Endometrial microvascular endothelial cells (primary cell): ENCODE data around the gene YIF1B. TPM values are rescaled to one million over a fixed set of nuclear protein-coding genes. Genes with fewer than 3 reads are reported as not detected.

Experiments
- in situ Hi-C: cut with HindIII; loops from 2 replicates; pipeline ENCODE4 v1.10.0; 2017; ENCODE audit warnings: low sequenced_read_pairs, low pct_unique_long_range_greater_than_20kb; ENCODE audit errors: inconsistent ontology term
- total RNA-seq: library from RNA; depleted of rRNA; stranded (reverse); fragments of >200 nt; gene quantifications from one replicate; pipeline ENCODE4 v1.2.3, GENCODE V29; 2015; ENCODE audit errors: inconsistent ontology term

Gene YIF1B
- total RNA-seq, 1 donor from 2014 or later = 88.4 TPM

DNA sequence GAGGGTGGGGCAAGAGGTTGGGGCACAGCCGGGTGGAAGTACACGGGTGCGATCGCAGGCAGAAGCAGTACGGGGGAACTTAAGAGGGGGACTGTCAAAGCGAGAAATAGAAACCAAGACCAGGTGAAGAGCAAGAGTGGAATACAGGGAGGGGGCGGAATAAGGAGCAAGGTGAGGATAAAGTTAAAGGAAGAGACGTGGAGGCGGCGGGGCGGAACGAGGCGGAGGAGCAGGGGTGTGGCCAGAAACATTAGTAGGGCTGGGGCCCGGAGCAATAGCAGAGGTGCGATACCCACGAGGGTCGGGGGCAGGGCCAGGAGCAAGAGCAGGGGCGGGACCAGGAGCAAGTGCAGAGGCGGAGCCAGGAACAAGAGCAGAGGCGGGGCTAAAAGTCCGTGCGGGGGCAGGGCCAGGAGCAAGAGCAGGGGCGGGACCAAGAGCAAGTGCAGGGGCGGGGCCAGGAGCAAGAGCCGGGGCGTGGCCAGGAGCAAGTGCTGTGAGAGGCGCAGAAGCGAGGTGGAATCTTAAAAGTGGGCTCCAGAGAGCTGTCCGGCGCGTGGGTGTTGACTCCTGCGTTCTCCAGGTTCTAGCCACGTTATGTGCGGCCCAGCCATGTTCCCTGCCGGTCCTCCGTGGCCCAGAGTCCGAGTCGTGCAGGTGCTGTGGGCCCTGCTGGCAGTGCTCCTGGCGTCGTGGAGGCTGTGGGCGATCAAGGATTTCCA lies 21.1 kb upstream of the YIF1B start:
- in situ Hi-C loops = no loop called here

DNA sequence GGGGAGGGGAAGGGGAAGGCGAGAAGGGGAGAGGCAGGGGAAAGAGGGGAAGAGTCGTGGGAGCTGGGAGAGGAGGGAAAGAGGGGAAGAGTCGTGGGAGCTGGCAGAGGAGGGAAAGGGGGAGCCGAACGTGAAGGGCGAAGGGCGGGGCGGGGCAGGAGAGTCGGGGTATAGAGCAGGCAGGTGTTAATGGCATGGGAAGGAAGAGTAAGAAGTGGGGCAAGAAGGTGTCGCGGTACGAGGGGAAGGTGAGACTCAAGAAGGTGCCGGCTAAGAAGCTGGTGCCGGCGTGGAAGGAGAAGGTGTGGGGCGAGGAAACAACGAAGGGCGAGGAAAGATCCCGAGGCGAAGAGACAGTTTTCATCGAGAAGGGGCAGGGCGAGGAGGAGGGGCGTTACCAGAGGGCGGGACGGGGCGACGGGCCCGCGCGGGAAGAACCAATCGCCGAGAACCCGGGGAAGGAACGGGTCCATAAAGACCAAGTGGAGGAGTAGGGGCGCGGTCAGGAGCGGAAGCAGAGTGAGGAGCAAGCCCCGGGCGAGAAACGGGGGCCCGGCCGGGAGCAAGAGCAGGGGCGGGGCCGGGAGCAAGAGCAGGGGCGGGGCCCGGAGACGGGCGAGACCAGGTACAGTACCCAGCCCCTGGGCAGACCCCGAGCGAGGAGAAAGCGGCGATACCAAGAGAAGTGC lies 20.3 kb upstream of the YIF1B start:
- in situ Hi-C loops = no loop called here

DNA sequence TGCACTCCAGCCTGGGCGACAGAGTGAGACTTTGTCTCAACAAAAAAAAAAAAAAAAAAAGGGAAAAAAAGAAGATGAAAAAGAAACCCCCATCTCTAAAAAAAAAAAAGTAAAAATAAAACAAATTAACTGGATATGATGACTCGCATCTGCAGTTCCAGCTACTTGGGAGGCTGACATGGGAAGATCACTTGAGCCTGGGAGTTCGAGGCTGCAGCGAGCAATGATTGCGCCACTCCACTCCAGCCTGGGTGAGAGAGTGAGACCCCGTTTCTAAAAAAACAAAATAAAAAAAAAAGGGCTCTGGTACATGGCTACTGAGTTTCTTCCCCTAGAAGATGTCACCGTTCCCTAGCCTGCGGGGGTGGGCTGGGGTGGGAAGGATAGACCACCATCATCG lies 17.5 kb upstream of the YIF1B start:
- in situ Hi-C loops = no loop called here

DNA sequence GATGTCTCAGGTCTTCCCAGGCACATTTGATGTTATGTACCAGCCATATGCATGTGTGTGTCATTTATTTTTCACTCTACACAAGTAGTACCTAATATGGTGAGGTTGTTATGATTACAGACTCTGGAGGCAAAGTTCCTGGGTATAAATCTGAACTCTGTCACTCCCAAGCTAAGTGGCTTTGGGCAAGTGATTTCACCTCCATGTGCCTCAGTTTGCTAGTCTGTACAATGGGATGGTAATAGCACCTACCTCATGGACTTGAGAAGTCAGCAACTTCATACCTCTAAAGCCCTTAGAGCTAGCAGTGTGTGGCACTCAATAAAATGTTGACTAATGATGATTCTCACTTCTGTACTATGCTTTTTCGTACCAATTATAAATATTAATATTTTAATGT lies 16.0 kb upstream of the YIF1B start:
- in situ Hi-C loops = no loop called here

DNA sequence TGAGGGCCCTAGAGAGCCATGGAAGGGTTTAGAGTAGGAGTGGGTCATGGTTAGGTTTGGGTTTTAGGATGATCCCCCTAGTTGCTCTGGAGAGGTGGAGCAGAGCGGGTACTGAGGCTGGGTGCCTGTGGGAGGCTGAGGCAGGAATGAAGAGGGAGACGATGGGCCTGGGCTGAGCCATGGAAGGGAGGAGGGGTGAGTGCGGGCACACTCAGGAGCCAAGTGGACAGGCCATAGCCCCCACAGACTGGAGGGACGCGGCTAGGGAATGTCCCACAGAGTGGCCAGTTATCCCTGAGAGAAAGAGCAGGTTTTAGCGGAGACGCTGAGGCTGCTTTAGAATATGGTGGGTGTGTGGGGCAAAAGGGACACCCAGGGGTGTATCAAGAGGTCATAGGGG lies 13.9 kb upstream of the YIF1B start:
- in situ Hi-C loops = no loop called here

DNA sequence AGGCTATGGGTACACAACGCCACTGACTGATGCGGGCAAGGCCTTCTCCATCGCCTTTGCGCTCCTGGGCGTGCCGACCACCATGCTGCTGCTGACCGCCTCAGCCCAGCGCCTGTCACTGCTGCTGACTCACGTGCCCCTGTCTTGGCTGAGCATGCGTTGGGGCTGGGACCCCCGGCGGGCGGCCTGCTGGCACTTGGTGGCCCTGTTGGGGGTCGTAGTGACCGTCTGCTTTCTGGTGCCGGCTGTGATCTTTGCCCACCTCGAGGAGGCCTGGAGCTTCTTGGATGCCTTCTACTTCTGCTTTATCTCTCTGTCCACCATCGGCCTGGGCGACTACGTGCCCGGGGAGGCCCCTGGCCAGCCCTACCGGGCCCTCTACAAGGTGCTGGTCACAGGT lies 10.8 kb upstream of the YIF1B start:
- in situ Hi-C loops = no loop called here

DNA sequence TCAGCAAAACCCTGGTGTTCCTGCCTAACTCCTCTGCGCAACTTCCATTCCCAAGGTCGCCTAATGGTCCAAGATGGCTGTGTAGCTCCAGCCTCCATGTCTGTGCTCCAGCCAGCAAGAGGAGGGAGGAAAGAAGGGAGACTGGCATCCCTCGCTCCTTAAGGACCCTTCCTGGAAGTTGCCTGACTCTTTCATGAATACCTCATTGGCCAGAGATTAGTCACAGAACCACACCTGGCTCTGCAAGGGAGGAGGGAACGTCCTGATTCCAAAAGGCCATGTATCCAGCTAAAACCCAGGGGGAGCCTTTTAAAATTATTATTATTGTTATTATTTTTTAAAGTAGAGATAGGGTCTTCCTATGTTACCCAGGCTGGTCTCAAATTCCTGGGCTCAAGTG lies 8.7 kb upstream of the YIF1B start:
- in situ Hi-C loops = no loop called here

DNA sequence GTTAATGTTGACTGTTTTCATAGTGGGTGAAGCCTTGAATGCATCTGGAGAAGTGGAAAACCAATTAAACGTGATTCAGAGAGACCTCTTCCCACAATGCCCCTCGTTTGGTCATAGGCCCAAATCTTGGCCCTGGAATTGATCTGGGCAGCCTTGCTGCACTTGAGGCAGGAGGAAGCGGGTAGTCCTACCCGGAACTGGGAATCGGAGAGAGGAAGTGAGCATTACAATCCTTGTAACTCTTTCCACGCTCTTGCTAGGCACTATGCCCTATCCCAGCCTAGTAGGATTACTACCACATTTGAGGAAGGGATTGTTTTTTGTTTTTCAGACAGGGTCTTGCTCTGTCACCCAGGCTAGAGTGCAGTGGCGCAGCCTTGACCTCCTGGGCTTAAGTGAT lies 7.5 kb upstream of the YIF1B start:
- in situ Hi-C loops = no loop called here

DNA sequence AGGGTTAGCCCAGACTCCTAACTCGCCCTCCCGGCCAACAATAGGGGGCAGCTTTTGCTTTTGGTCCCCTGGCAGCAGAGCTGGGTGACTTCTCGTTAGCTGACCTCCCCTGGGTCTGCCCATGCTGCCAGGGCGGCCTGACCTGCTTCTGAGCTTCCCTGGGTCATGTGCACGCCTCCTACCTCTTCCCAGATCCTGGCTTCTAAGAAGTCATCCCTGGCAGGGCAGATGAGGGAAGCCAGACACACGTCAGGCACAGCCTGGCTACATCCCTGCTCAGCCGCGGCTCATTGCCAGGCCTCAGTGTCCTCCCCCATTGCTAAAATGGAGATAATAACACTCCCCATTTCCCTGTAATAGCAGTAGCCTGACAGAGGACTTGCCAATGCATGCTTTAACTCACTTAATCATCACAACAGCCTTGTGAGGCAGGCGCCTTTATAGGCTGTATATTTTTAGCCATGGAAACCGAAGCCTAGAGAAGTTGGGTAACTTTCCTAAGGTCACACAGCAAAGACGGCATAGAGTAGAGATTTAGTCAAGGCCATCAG lies 6.0 kb upstream of the YIF1B start:
- in situ Hi-C loops = no loop called here

DNA sequence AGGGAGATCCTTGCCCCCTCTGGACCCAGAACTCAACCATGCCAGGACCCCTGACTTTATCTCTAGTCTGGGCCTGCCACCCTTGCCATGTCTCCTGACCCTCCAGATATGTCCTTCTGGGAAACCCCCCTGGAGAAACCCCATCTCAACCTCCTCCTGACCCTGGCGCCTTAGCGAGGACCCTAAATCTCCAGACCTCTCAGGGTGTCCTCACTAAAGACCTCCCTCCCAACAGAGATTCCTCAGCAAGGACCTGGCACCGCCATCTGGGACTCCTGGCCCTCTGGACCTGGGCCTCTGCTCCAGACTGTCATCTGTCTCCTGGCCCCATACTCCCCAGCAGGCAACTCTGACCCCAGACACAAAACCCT lies 5.2 kb upstream of the YIF1B start:
- in situ Hi-C loops = no loop called here

DNA sequence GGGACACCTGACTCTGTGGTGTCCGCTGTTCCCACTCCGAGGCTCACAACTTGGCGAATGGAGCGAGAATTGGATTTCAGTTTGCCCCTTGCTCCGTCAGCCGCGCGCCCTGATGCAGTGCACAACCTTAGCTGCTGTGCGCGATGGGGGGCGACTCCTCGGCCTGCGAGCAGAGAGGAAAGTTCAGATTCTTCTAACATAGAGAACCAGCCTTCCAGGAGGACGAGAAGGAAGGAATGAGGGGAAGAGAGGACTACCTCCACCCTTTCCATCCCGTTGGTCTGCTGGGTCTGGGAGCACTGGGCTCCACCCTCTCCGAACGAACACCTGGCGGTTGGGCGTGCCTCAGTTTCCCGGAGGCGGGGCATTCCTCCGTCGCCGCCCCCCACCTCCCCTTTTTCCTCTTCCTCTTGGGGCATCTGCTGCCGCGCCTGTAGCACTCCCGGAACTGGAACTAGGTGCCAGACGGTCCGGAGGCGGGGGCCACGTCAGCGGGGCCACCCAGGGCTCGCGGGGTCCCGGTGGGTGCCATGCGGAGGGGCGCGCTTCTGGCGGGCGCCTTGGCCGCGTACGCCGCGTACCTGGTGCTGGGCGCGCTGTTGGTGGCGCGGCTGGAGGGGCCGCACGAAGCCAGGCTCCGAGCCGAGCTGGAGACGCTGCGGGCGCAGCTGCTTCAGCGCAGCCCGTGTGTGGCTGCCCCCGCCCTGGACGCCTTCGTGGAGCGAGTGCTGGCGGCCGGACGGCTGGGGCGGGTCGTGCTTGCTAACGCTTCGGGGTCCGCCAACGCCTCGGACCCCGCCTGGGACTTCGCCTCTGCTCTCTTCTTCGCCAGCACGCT lies 3.9 kb upstream of the YIF1B start, which contains the start of gene KCNK6:
TSS of gene KCNK6 (plus strand) at position 425 of the 838 bp plus-strand sequence. CDS start at position 531, 106 bp downstream.
- in situ Hi-C loops = loop anchor here (5.0 kb wide), 1 partner anchor 52 kb away; no protein-coding TSS in a partner anchor

DNA sequence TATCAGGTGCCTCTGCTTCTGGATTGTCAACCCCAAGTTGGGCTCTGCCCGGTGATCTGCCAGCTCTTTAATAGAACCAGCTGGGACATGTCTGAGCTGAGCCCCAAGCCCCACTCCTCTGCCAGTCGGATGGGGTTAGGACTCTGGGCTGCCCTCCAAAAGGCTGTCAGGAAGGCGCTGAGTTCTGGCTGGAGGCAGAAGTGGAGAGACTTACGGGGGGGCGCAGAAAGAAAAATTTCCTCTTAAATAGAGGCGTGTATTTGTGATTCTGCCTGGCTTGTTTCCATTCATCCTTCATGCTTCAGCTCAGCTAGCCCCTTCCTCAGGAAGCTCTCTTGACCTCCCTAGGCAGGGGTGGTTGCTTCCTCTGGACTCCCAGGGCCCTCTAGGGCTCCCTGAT lies 2.9 kb upstream of the YIF1B start:
- in situ Hi-C loops = loop anchor here (5.0 kb wide), 1 partner anchor 51 kb away; no protein-coding TSS in a partner anchor

DNA sequence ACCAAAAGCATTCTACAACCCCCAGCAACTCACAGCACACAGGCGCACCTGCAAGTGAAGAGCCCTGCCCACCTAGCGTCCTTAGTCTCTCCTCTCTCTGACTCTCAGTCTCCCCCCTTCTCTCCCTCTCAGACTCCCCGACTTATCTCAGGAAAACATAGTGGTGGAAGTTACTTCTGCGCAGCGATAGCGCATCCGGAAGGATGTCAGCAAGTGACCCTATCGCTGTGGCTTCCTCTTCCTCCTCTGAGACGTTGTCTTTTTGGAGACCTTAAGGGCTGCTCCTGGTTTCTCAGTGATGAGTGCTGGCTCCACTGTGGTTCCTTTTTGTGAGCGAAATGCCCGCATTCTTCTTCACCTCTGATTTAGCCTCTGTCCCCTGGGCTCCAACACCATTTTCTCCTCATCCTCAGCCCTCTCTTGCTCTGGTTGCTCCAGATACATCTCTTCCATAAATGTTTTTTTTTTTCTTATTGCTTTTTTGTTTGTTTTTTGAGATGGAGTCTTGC lies 1.4 kb upstream of the YIF1B start:
- in situ Hi-C loops = loop anchor here (5.0 kb wide), 1 partner anchor 50 kb away; no protein-coding TSS in a partner anchor

DNA sequence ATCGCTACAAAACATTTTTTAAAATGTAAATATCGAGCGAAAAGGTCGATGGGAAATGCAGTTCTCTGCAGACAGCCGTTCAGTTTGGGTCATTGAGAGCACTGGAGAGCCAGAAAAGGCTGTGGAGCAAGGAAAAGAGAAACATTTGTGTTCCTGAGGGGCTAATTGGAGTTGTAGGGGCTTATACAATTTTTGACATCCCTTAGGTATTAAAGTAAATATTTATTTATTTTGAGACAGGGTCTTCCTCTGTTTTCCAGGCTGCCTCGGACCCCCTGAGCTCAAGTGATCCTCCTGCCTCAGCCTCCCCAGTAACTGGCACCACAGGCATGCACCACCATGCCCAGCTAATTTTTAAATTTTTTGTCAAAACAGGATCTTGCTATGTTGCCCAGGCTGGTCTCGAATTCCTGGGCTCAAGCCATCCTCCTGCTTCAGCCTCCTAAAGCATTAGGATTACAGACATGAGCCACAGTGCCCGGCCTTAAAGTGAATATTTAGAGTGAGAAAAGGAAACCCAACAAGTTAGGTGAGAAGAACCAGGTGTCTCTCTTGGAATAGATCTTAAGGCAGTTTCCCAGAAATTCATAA lies 825 bp upstream of the YIF1B start:
- in situ Hi-C loops = loop anchor here (5.0 kb wide), 1 partner anchor 49 kb away; no protein-coding TSS in a partner anchor

DNA sequence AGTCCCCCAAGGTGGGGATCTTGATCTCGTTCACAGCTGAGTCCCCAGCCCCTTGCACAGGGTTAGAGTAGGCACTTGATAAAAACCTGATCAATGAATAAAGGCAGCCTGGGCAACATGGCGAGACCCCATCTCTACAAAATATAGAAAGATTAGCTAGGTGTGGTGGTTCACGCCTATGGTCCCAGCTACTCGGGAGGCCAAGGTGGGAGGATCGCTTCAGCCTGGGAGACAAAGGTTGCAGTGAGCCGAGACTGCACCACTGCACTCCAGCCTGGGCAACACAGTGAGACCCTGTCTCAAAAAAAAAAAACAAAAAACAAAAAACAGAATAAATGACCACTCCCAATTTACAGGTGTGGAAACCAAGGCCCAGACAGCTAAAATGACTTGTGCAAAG lies 4.8 kb downstream of the YIF1B start:
- in situ Hi-C loops = no loop called here

DNA sequence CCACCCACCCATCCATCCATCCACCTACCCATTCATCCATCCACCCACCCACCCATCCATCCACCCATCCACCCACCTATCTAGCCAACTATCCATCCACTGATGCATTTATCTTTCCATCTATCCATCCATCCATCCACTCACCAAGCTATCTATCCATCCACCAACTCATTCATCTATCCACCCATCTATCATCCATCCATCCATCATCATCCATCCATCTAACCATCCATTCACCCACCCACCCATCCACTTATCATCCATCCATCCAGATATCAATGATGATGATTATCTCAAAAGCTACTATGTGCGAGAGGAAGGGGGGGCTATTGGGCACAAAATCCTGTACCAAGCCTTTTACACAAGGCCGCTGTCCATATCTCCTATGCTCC lies 5.5 kb downstream of the YIF1B start:
- in situ Hi-C loops = no loop called here

DNA sequence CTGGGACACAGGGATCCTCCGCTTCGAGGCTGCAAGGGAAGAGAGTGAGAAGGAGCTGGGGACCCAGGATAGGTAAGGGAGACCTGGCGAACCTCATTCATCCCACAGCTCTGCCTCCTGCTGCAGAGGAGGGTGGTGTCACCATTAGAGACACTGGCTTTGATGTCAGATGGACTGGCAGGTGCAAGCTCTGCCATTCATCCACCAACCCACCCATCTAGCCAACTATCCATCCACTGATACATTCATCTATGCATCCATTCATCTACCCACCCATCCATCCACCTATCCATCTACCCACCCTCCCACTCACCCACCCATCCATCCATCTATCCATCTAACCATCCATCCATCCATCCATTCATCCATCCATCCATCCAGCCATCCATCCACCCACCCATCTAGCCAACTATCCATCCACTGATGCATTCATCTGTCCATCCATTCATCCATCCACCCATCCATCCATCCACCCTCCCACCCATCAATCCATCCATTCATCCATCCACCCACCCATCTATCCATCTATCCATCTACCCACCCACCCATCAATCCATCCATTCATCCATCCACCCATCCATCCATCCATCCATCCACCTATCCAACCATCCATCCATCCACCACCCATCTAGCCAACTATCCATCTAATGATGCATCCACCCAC lies 6.0 kb downstream of the YIF1B start:
- in situ Hi-C loops = no loop called here

DNA sequence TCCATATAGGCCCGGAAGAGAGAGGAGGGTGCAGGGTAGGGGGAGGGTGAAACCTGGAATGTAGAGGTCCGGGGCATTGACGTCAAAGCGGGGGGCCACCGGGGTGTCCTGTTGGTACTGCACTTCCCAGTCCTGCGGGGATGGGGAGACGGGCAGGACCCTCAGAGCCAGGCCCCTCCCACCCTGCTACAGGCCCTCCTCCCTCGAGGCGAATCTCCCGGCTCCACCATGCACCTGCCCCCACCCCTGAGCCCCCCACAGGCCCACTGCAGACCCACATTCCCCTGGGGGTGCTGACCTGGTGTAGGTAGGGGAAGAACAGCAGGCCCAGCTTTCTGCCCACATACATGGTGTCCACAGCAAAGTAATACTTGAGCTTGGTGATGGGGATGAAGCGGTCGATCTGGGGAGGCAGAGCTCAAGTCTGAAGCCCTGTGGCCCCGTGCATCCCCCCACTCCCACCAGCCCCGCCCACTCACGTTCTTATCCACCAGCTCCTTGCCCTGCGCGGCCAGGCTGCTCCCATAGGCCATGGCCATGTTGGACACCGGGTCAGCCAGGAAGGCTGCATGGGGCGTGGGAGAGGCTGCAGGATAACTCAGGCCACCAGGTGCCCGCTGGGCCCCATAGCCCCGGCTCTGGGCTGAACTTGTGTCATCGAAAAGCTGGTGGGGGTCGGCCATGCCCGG lies 6.7 kb downstream of the YIF1B start:
- in situ Hi-C loops = no loop called here
